NCI-H2171 treated with DMSO at 0.1 percent for 48 hours (cell line): ENCODE results near the gene FUBP3.
"Not testable (repeated sequence)": the region's sequence is repeated elsewhere in the genome, so short reads cannot be mapped to it uniquely, and the experiment has no call there.

Experiments
- DNase-seq: peaks from one replicate; lab custom pipeline; 2025; lab: John Stamatoyannopoulos, UW

The FUBP3 gene

DNA sequence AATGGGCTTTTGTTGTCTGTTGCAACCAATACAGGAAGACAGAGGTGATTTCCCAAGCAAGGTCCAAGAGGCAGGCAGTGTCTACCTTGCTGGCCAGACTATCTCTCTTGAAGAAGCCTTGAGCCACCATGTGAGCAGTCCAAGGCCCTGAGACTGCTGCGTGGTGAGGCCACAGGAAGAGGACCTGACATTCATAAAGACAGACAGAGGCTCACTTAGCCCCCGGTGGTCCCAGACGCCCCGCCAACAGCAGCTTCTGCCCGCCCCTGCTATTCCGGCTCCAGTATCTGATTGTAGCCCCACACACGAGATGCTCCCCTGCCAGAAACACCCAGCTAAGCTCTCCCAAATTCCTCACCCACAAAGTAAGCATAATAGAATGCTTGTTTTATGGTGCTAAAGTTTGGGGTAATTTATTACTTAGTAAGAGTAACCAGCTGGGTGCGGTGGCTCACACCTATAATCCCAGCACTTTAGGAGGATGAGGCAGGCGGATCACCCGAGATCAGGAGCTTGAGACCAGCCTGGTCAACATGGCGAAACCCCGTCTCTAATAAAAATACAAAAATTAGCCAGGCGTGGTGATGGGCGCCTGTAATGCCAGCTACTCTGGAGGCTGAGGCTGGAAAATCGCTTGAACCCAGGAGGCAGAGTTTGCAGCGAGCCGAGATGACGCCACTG is 22.8 kb upstream of the FUBP3 start:
- DNase-seq = no peak

- no peak for DNase-seq
Observed at GRCh38 chr9:130557077-130557468, 22.3 kb upstream of the FUBP3 start.

GRCh38 chr9:130561056-130561455 is 18.3 kb upstream of the FUBP3 start:
- DNase-seq = peak; percentile 93

- DNase-seq = not testable (repeated sequence)
Observed at GRCh38 chr9:130562525-130562924, 16.9 kb upstream of the FUBP3 start.

GRCh38 chr9:130563797-130564196 is 15.6 kb upstream of the FUBP3 start:
- no peak for DNase-seq

DNA sequence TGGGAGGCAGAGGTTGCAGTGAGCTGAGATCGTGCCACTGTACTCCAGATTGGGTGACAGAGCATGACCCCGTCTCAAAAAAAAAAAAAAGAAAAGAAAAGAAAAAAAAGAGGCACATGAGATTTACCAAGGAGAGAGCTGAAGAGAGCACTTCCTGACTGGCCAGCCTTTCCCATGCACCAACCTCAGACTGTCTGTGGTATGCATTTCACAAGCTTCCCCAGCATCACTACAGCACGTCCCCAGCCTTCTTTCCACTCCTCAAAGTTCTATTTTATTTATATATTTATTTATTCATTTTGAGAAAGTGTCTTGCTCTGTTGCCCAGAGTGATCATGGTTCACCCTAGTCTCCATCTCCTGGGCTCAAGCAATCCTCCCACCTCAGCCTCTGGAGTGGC is 13.6 kb upstream of the FUBP3 start:
- no peak for DNase-seq

- DNase-seq = no peak
Observed at GRCh38 chr9:130570208-130570607, 9.2 kb upstream of the FUBP3 start.

DNA sequence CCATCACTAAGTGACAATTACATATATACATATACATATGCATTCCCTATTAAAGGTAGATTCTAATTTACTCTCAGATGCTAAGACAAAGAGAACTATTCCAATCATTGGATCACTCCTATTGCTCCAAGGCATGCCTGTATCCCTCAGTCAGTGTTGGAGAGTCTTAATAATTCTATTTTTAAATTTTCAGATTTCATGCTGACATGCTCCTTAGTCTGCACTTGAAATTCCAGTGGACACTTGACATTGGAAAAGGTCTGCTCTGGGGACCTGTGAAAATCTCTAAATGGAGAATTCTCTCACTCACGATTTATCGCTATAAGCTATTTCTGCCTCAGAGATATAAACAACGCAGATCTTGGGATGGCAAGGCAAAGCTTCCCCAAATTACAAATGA is 3.9 kb upstream of the FUBP3 start:
- no peak for DNase-seq

- DNase-seq = no peak
Observed at GRCh38 chr9:130576176-130576575, 3.2 kb upstream of the FUBP3 start.

DNA sequence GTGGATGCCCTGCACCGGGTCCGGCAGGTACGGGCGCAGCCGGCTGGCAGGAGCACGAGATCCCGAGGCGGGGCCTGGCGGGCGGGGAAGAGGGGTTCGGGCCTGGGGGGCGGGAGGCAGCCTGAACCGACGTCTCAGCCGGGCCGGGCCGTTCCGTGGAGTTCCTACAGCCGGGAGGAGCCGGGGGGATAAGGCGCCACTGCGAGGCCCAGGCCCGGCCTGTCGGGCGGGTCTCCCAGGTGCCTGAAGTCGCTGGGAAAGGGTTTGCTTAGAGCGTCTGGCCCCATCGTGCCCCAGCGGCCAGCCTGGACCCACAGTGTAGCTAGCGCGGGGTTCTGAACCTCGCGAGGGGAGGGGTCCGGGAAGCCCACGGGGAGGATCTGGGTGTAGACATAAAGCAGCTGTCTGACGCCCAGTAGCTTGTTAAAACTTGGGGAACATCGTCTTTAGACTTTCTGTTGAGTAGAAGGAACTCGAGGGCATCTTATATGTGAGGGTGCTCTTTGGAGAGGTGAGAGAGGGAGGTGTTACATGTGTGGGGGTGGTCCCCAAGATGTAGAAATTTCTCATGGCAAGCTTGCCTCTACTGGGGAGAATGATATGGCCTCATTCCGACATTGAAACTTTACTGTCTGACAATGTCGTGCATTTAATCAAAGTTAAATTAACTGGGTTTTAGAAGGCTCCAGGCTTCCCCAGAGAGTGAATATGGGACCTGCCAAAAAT is 524 bp downstream of the FUBP3 start:
- no peak for DNase-seq

DNA sequence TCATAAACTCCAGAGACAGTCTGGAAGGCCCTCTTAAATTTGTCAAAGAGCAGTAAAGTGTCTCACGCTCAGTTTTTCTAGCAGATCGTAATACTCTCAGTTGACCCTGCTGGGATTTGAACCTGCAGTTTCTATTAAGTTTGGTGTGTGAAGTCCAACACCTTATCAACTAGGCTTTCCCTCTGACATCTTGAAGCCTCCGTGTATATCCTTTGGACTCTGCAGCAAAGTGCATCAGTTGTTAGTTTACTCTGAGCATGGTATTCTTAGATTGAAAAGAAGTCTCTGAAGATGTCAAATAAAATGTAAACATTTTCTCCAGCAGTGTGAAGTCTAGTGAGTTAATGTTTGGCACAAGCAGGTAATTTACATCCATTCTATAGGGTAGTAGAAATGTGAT is 2.4 kb downstream of the FUBP3 start:
- DNase-seq = no peak

GRCh38 chr9:130583271-130583670 is 3.9 kb downstream of the FUBP3 start:
- no peak for DNase-seq

- DNase-seq = no peak
Observed at GRCh38 chr9:130587921-130588320, 8.5 kb downstream of the FUBP3 start.

DNA sequence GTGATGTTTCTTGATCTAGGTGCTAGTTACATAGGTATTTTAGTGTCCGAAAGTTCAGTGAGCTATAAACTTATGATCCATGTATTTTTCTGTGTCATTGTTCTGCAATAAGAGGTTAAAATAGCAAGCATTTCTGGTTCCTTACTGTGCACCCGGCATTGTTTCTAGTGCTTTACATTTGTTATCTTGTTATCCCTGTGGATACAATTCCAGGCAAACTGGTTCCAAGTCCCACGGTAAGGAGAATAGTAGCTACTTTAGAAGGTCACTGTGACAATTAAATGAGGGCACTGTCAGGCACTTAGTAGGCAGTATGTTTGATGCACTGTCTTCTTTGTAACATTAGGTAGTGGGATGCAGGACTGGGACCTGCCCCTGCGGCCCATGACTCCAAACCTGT is 9.0 kb downstream of the FUBP3 start:
- no peak for DNase-seq

GRCh38 chr9:130589754-130590153 is 10.4 kb downstream of the FUBP3 start:
- DNase-seq = no peak

DNA sequence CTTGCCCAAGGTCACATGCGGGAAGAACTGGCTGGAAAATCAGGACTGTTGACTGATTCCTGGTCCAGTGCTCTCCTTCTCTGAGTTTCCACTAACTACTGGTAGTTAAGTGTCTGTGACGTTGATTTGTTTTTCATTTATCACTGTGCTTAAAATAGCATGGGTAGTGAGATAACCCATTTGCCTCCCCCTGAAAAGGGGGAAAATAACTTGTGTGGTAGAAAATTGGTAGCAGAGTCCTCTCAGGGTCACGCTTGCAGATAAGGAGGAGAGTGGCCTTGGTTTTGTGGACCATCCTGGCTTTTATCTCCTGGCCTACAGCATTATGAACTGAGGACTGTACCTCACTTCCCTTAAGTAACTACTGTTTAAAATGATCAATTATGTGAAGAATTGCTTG is 10.9 kb downstream of the FUBP3 start:
- DNase-seq = no peak

- no peak for DNase-seq
Observed at GRCh38 chr9:130593020-130593419, 13.6 kb downstream of the FUBP3 start.

- DNase-seq = no peak
Observed at GRCh38 chr9:130597228-130597627, 17.9 kb downstream of the FUBP3 start.

DNA sequence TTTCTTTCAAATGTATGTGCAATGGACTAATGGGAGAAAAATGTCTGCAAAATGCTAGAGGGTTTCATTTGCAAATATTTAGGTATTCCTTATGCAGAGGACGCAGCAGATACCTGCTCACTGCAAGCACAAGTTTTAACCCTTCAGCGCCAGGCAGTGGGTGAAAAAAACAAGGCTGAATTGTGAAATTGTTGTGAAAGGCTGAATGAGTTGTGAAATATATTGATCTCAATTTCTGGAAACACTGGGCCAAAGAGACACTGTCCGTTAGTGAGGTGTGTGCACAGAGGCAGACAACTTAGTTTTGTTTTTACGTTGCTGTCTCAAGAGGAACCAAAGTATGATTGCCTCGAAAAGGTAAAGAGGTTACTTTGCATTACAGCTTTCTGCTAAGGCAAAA is 18.8 kb downstream of the FUBP3 start:
- no peak for DNase-seq

GRCh38 chr9:130599625-130600024 is 20.2 kb downstream of the FUBP3 start:
- DNase-seq = no peak

- DNase-seq = no peak
Observed at GRCh38 chr9:130601100-130601499, 21.7 kb downstream of the FUBP3 start.

DNA sequence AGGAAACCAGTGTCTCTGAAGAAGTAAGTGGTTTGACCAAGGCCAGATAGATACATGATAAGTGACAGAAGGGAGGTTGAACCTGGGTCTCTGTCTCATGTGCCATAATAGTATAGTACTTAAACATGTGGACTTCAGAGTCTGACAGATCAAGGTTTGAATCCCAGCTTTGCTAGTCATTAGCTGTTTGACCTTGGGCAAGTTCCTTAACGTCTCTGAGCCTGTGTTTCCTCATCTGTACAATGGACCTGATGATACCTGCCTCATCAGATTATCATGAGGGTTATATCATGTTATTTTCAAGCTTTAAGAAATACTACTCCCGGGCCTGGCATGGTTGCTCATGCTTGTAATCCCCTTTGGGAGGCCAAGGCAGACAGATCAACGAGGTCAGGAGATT is 24.9 kb downstream of the FUBP3 start:
- no peak for DNase-seq

GRCh38 chr9:130606887-130607600 is 27.7 kb downstream of the FUBP3 start:
- DNase-seq = no peak
